Liver (tissue), 3 donors: Measurements from ENCODE around the gene VSIG10.

ENCODE experiments used
- ATF3 ChIP-seq: IDR thresholded peaks from 2 replicates; pipeline ENCODE4 v1.6.1; 2016; ENCODE audit warnings: antibody characterized with exemption
- CTCF ChIP-seq: fragments of 150-350 bp; IDR thresholded peaks from 2 replicates; pipeline ENCODE4 v1.5.1; 2017; ENCODE audit warnings: improper control_type of control experiment, low read depth, low read length; ENCODE audit not compliant: missing input control
- MAX ChIP-seq: IDR thresholded peaks from 2 replicates; pipeline ENCODE4 v1.6.1; 2016; ENCODE audit warnings: antibody characterized with exemption
- RAD21 ChIP-seq, 2 donors: IDR thresholded peaks; 2 replicates each; pipeline ENCODE4 v1.6.1; 2016; ENCODE audit warnings: antibody characterized with exemption in 2 of 2, mild to moderate bottlenecking in 2 of 2
- REST ChIP-seq: IDR thresholded peaks from 2 replicates; pipeline ENCODE4 v1.6.1; 2016; ENCODE audit warnings: antibody characterized with exemption, mild to moderate bottlenecking
- TAF1 ChIP-seq: conservative IDR thresholded peaks from 2 replicates; pipeline ENCODE4 v1.6.1; 2016; ENCODE audit warnings: antibody characterized with exemption, mild to moderate bottlenecking
- donor health status: healthy.
- donor health status: healthy.

GRCh38 chr12:118034429-118035189 lies 69.2 kb downstream of the VSIG10 start:
- TF ChIP-seq CTCF (peak; percentile 48), MAX (no peak), TAF1 (no peak), REST (no peak), RAD21 (IDR thresholded peaks at IDR 0.05) (peak; percentile 75 to 78), ATF3 (no peak)
